WTC11 (cell line): ENCODE measurements around the gene RNF25. TPM values are rescaled to one million over a fixed set of nuclear protein-coding genes. Genes with fewer than 3 reads are reported as not detected.
A peak's percentile ranks its signal among the peaks of the same experiment; 100 is the strongest.

ENCODE experiments used
- EMX1 ChIP-seq: fragments of 250-450 bp; sonication (Bioruptor Pico); IDR thresholded peaks from 2 replicates; pipeline ENCODE4 v1.8.0; 2021; ENCODE audit warnings: mild to moderate bottlenecking
- ESRRA ChIP-seq: sonication (generic); formaldehyde crosslinking; IDR thresholded peaks from 2 replicates; pipeline ENCODE4 v1.8.1; 2022; ENCODE audit warnings: mild to moderate bottlenecking, missing genetic modification reagents, borderline replicate concordance
- FOXK1 ChIP-seq: sonication (generic); formaldehyde crosslinking; IDR thresholded peaks from 2 replicates; pipeline ENCODE4 v1.8.0; 2022; ENCODE audit warnings: mild to moderate bottlenecking, moderate library complexity, missing genetic modification reagents
- HMGA2 ChIP-seq: fragments of 250-450 bp; sonication (Bioruptor Pico); IDR thresholded peaks from 2 replicates; pipeline ENCODE4 v1.4.0; 2021; ENCODE audit warnings: mild to moderate bottlenecking, moderate library complexity
- KAT7 ChIP-seq: sonication (generic); formaldehyde crosslinking; IDR thresholded peaks from 2 replicates; pipeline ENCODE4 v1.8.1; 2023; ENCODE audit warnings: missing genetic modification reagents, mild to moderate bottlenecking, borderline replicate concordance
- MYBL2 ChIP-seq: sonication (generic); formaldehyde crosslinking; IDR thresholded peaks from 2 replicates; pipeline ENCODE4 v1.8.1; 2023; ENCODE audit warnings: mild to moderate bottlenecking, moderate library complexity, missing genetic modification reagents
- NFE2L1 ChIP-seq: sonication (generic); formaldehyde crosslinking; IDR thresholded peaks from 2 replicates; pipeline ENCODE4 v1.8.1; 2023; ENCODE audit warnings: missing genetic modification reagents
- RORB ChIP-seq: fragments of 250-450 bp; sonication (Bioruptor Pico); IDR thresholded peaks from 2 replicates; pipeline ENCODE4 v1.9.0; 2021; ENCODE audit warnings: mild to moderate bottlenecking
- SP1 ChIP-seq: sonication (generic); formaldehyde crosslinking; conservative IDR thresholded peaks from 2 replicates; pipeline ENCODE4 v1.8.1; 2022; ENCODE audit warnings: missing genetic modification reagents
- TEAD1 ChIP-seq: sonication (generic); formaldehyde crosslinking; IDR thresholded peaks from 2 replicates; pipeline ENCODE4 v1.8.0; 2022; ENCODE audit warnings: mild to moderate bottlenecking, missing genetic modification reagents
- ZNF138 ChIP-seq: sonication (generic); formaldehyde crosslinking; conservative IDR thresholded peaks from 2 replicates; pipeline ENCODE4 v1.8.1; 2022; ENCODE audit warnings: mild to moderate bottlenecking, moderate library complexity, missing genetic modification reagents
- ZNF232 ChIP-seq: sonication (generic); formaldehyde crosslinking; IDR thresholded peaks from 2 replicates; pipeline ENCODE4 v1.8.0; 2022; ENCODE audit warnings: mild to moderate bottlenecking, missing genetic modification reagents
- ZNF423 ChIP-seq: fragments of 250-450 bp; sonication (Bioruptor Pico); IDR thresholded peaks from 2 replicates; pipeline ENCODE4 v2.1.2; 2022; ENCODE audit warnings: mild to moderate bottlenecking, moderate library complexity
- ZNF671 ChIP-seq: fragments of 250-450 bp; sonication (Bioruptor Pico); IDR thresholded peaks from 2 replicates; pipeline ENCODE4 v1.8.0; 2021; ENCODE audit warnings: mild to moderate bottlenecking
- total RNA-seq: library from RNA; stranded (reverse); gene quantifications from 3 replicates; pipeline ENCODE4 v1.2.3, GENCODE V29; 2021
- TF ChIP-seq, protein P1 (sequence below): sonication (generic); formaldehyde crosslinking; IDR thresholded peaks from 2 replicates; pipeline ENCODE4 v1.8.1; 2022; ENCODE audit warnings: mild to moderate bottlenecking, moderate library complexity, missing genetic modification reagents
- TF ChIP-seq, protein P2 (sequence below): fragments of 250-450 bp; sonication (Bioruptor Pico); IDR thresholded peaks from 2 replicates; pipeline ENCODE4 v1.9.0; 2021; ENCODE audit warnings: moderate library complexity, mild to moderate bottlenecking, inconsistent platforms, borderline replicate concordance
- TF ChIP-seq, protein P3 (sequence below): sonication (generic); formaldehyde crosslinking; IDR thresholded peaks from 2 replicates; pipeline ENCODE4 v1.8.0; 2022; ENCODE audit warnings: missing genetic modification reagents
- TF ChIP-seq, protein P4 (sequence below): sonication (generic); formaldehyde crosslinking; IDR thresholded peaks from 2 replicates; pipeline ENCODE4 v1.8.1; 2023; ENCODE audit warnings: mild to moderate bottlenecking, moderate library complexity, missing genetic modification reagents
- TF ChIP-seq, protein P5 (sequence below): sonication (generic); formaldehyde crosslinking; IDR thresholded peaks from 2 replicates; pipeline ENCODE4 v1.8.1; 2023; ENCODE audit warnings: mild to moderate bottlenecking, missing genetic modification reagents, moderate library complexity
- TF ChIP-seq, protein P6 (sequence below): sonication (generic); formaldehyde crosslinking; IDR thresholded peaks from 2 replicates; pipeline ENCODE4 v1.8.1; 2022; ENCODE audit warnings: missing genetic modification reagents, borderline replicate concordance

RNF25 gene
- total RNA-seq, 1 experiment from 2014 or later, result 23.9 TPM

DNA sequence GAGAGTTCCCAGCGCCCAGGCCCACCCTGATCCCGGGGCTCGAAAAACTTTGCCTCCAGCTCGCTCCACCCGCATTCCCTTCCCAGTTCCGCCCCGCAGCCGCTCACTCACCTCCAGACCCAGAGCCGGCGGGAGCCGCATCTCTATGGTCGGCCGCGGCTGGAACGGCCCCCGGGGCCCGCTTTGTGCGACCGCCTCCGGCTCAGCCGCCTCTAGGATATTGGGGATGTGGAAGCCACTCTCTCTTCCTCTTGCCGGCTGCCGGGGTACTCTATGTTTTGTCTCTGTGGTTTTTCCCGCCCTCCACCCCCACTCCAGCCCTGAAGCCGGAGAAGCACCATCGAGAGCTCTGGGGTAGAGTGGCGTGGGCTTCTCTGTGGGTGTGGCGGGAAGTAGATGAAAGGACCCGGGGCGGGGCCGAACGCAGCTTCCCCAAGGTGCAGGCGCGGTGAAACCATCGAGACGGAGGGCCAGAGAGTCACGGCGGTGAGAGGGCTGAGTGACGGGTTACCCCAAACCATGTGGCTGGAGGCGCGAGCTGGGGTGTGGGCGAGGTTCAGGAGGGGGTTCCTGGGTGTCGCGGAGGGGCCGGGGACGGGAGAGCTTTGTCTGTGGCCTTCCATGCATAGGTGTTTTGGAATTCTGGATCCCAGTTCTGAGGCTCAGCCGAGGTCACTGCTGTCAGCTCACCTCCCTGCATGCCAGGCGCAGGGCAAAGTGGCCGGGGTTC, 12.4 kb downstream of the RNF25 start, which contains the start of the genes BCS1L and ZNF142 (continued):
- TF ChIP-seq EMX1 (no peak), HMGA2 (CRISPR knock-in tag) (no peak), TEAD1 (0 out of 2 replicates have a peak, but pooled peaks have one; percentile 20), NFE2L1 (CRISPR knock-in tag) (no peak), MYBL2 (CRISPR knock-in tag) (peak; percentile 41; the same call in 1 of the 2 replicates), ESRRA (peak; percentile 59; the same call in 1 of the 2 replicates), ZNF232 (CRISPR knock-in tag) (peak; percentile 54; the same call in 1 of the 2 replicates), FOXK1 (CRISPR knock-in tag) (peak; percentile 19; the same call in 1 of the 2 replicates), SP1 (CRISPR knock-in tag) (peak; percentile 75), RORB (CRISPR knock-in tag) (no peak), ZNF671 (no peak), KAT7 (peak; percentile 77; the same call in 1 of the 2 replicates), ZNF138 (CRISPR knock-in tag) (no peak), ZNF423 (no peak)
- TF ChIP-seq, protein P1, sequence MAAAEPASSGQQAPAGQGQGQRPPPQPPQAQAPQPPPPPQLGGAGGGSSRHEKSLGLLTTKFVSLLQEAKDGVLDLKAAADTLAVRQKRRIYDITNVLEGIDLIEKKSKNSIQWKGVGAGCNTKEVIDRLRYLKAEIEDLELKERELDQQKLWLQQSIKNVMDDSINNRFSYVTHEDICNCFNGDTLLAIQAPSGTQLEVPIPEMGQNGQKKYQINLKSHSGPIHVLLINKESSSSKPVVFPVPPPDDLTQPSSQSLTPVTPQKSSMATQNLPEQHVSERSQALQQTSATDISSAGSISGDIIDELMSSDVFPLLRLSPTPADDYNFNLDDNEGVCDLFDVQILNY (CRISPR knock-in tag), result peak; percentile 91
- TF ChIP-seq, protein P2, sequence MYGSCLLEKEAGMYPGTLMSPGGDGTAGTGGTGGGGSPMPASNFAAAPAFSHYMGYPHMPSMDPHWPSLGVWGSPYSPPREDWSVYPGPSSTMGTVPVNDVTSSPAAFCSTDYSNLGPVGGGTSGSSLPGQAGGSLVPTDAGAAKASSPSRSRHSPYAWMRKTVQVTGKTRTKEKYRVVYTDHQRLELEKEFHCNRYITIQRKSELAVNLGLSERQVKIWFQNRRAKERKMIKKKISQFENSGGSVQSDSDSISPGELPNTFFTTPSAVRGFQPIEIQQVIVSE (CRISPR knock-in tag), result no peak
- TF ChIP-seq, protein P3, sequence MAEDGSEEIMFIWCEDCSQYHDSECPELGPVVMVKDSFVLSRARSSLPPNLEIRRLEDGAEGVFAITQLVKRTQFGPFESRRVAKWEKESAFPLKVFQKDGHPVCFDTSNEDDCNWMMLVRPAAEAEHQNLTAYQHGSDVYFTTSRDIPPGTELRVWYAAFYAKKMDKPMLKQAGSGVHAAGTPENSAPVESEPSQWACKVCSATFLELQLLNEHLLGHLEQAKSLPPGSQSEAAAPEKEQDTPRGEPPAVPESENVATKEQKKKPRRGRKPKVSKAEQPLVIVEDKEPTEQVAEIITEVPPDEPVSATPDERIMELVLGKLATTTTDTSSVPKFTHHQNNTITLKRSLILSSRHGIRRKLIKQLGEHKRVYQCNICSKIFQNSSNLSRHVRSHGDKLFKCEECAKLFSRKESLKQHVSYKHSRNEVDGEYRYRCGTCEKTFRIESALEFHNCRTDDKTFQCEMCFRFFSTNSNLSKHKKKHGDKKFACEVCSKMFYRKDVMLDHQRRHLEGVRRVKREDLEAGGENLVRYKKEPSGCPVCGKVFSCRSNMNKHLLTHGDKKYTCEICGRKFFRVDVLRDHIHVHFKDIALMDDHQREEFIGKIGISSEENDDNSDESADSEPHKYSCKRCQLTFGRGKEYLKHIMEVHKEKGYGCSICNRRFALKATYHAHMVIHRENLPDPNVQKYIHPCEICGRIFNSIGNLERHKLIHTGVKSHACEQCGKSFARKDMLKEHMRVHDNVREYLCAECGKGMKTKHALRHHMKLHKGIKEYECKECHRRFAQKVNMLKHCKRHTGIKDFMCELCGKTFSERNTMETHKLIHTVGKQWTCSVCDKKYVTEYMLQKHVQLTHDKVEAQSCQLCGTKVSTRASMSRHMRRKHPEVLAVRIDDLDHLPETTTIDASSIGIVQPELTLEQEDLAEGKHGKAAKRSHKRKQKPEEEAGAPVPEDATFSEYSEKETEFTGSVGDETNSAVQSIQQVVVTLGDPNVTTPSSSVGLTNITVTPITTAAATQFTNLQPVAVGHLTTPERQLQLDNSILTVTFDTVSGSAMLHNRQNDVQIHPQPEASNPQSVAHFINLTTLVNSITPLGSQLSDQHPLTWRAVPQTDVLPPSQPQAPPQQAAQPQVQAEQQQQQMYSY (CRISPR knock-in tag), result no peak
- TF ChIP-seq, protein P4, sequence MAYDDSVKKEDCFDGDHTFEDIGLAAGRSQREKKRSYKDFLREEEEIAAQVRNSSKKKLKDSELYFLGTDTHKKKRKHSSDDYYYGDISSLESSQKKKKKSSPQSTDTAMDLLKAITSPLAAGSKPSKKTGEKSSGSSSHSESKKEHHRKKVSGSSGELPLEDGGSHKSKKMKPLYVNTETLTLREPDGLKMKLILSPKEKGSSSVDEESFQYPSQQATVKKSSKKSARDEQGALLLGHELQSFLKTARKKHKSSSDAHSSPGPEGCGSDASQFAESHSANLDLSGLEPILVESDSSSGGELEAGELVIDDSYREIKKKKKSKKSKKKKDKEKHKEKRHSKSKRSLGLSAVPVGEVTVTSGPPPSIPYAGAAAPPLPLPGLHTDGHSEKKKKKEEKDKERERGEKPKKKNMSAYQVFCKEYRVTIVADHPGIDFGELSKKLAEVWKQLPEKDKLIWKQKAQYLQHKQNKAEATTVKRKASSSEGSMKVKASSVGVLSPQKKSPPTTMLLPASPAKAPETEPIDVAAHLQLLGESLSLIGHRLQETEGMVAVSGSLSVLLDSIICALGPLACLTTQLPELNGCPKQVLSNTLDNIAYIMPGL, result peak; percentile 51; the same call in 1 of the 2 replicates
- TF ChIP-seq, protein P5, sequence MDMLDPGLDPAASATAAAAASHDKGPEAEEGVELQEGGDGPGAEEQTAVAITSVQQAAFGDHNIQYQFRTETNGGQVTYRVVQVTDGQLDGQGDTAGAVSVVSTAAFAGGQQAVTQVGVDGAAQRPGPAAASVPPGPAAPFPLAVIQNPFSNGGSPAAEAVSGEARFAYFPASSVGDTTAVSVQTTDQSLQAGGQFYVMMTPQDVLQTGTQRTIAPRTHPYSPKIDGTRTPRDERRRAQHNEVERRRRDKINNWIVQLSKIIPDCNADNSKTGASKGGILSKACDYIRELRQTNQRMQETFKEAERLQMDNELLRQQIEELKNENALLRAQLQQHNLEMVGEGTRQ (CRISPR knock-in tag), result peak; percentile 38; the same call in 1 of the 2 replicates
- TF ChIP-seq, protein P6, sequence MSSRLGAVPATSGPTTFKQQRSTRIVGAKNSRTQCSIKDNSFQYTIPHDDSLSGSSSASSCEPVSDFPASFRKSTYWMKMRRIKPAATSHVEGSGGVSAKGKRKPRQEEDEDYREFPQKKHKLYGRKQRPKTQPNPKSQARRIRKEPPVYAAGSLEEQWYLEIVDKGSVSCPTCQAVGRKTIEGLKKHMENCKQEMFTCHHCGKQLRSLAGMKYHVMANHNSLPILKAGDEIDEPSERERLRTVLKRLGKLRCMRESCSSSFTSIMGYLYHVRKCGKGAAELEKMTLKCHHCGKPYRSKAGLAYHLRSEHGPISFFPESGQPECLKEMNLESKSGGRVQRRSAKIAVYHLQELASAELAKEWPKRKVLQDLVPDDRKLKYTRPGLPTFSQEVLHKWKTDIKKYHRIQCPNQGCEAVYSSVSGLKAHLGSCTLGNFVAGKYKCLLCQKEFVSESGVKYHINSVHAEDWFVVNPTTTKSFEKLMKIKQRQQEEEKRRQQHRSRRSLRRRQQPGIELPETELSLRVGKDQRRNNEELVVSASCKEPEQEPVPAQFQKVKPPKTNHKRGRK (CRISPR knock-in tag), result no peak
